Ectodermal cell (in vitro differentiated cells): ENCODE measurements around the gene POU2F1.

ENCODE experiments used
- H3K27ac ChIP-seq: 2 replicates; pipeline ENCODE4 v1.7.0; 2013; ENCODE audit warnings: mild to moderate bottlenecking, low read depth, low read length; ENCODE audit not compliant: insufficient read depth, poor library complexity, severe bottlenecking
- H3K27me3 ChIP-seq: 2 replicates; pipeline ENCODE4 v1.7.0; 2013; ENCODE audit warnings: mild to moderate bottlenecking, low read length; ENCODE audit not compliant: insufficient read depth, control insufficient read depth, poor library complexity, severe bottlenecking
- H3K36me3 ChIP-seq: one replicate; pipeline ENCODE4 v1.7.0; 2013; ENCODE audit warnings: low read length; ENCODE audit not compliant: control insufficient read depth, insufficient read depth
- H3K4me1 ChIP-seq: one replicate; pipeline ENCODE4 v1.7.0; 2013; ENCODE audit warnings: low read length; ENCODE audit not compliant: control insufficient read depth, insufficient read depth
- H3K4me3 ChIP-seq: 2 replicates; pipeline ENCODE4 v1.7.0; 2013; ENCODE audit warnings: low read depth, low read length, control low read depth; ENCODE audit not compliant: insufficient read depth
- H3K9me3 ChIP-seq: 2 replicates; pipeline ENCODE4 v1.7.0; 2013; ENCODE audit warnings: mild to moderate bottlenecking, low read length, moderate library complexity; ENCODE audit not compliant: control insufficient read depth
- WGBS, 2 experiments: methylation state at CpG; one replicate each; pipeline ENCODE4 v1.1.7; 2013; ENCODE audit warnings: missing lambda C conversion rate in 2 of 2; 5-methylcytosine and 5-hydroxymethylcytosine counted together

The POU2F1 gene

DNA sequence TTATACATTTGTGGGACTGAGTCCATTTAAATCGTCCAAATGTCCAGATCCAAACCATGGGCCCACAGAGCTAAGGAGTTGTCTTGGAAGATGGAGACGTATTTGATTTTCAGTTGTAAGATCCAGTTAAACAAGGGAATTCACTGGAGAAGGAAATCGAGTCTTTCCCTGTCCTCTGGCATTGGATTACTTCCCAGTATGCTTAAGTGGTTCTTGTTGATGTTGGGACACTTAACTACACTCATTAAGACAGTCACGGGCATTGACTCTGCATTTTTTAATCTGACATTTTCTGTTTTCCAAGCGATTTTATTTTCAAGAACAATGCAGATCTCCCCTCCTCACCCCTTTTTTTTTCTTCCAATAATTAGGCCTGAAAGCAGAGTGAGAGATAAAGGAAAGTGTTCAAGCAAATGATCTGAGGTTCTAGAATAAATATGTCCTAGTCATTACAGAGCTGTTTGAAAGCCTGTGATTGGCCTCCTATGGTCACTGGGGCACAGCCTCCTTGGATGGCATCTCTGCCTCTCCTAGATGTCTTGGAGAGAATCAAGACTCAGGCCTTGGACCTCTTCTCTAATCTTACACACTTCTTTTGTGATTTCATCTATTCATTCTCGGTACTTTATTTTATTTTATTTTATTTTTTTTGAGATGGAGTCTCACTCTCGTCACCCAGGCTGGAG lies 248.7 kb downstream of the POU2F1 start:
- peaks cover 49% of the 10 kb centered on the region for H3K4me1 ChIP-seq
- H3K27me3 ChIP-seq, result no peaks in the 10 kb centered on the region
- H3K36me3 ChIP-seq, result no peaks in the 10 kb centered on the region
- H3K9me3 ChIP-seq, result no peaks in the 10 kb centered on the region
- H3K27ac ChIP-seq, result no peak overlapping the region
- WGBS, 2 experiments, result 93 to 94% methylated on average over 6 to 7 of the region's 7 CpGs
- H3K4me3 ChIP-seq, result no peak overlapping the region

DNA sequence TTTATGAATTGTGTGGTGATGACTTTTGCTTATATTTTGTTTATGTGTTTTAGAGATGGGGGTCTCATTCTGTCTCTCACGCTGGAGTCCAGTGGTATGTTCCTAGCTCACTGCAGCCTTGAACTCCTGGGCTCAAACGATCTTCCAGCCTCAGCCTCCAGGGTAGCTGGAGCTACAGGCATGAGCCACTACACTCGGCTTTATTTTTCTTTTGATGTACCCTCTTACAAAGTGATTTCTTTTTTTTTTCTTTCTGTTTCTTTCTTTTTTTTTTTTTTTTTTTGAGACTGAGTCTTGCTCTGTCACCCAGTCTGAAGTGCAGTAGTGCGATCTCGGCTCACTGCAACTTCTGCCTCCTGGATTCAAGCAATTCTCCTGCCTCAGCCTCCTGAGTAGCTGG lies 250.9 kb downstream of the POU2F1 start:
- Histone ChIP-seq H3K36me3 (no peaks in the 10 kb centered on the region), H3K27ac (no peak overlapping the region), H3K4me1 (peaks cover 36% of the 10 kb centered on the region), H3K4me3 (no peak overlapping the region), H3K27me3 (no peaks in the 10 kb centered on the region), H3K9me3 (no peaks in the 10 kb centered on the region)
- WGBS, 2 experiments, result 83 to 94% methylated on average over 5 of the region's 5 CpGs

DNA sequence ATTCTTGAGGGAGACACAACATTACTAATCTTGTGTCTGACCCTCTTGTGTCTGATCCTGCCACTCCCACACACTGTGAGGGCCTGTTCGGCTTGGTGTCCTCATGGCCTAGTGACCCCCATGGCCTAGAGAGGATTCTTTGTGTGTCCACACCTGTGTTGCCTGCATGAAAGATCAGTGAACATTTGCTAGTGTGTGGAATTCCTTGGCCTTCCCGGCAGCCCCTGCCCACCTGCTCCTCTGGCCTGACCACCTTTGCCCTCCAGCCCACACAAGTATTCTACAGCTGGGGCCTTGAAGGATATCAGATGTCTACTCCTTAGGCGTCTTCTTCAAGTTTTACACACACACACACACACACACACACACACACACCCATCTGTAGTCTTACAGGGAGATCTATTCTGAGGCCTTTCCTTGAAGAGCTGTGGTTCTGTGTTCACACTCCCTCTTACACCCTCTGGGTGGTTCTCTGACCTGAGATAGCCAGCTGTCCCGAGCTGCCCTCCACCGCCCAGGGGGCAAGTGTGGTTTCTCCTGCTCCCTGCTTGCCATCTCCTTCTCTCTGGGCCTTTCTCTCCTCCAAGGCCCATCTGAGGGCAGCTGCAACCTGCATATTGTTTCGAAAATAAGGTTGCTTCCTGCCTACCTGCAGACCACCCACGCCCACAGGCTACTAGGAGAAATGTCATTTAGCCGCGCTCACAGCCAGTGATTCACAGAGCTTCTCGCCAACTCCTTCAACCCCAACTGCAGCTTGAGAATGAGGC lies 252.3 kb downstream of the POU2F1 start:
- H3K9me3 ChIP-seq, result no peaks in the 10 kb centered on the region
- H3K27me3 ChIP-seq, result no peaks in the 10 kb centered on the region
- no peak overlapping the region for H3K27ac ChIP-seq
- 87 to 88% methylated on average over 10 of the region's 10 CpGs for WGBS, 2 experiments
- H3K4me1 ChIP-seq, result peaks cover 29% of the 10 kb centered on the region
- H3K36me3 ChIP-seq, result no peaks in the 10 kb centered on the region
- H3K4me3 ChIP-seq, result no peak overlapping the region

DNA sequence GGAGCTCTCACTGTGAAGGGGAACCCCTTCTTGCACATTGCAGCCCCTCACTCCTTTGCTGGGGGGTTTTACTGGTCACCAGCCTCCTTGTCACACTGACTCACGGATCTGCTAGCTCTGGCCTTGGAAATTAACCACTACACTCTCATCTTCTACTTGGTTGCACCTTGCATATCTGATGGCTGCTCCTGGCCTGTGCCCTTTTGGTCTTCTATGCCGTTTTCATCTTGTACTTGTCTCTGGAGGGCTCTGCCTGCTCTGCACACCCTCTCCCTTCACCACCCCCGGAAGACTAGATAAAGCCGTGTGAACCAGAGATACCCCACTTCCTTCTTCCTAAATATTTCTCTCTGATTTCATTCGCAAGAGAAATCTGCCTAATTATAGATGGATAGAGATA lies 253.1 kb downstream of the POU2F1 start:
- no peak overlapping the region for H3K4me3 ChIP-seq
- H3K27me3 ChIP-seq, result no peaks in the 10 kb centered on the region
- H3K27ac ChIP-seq, result no peak overlapping the region
- H3K9me3 ChIP-seq, result no peaks in the 10 kb centered on the region
- H3K4me1 ChIP-seq, result peaks cover 27% of the 10 kb centered on the region
- WGBS, 2 experiments, result 84 to 85% methylated on average over 4 to 5 of the region's 5 CpGs
- no peaks in the 10 kb centered on the region for H3K36me3 ChIP-seq

DNA sequence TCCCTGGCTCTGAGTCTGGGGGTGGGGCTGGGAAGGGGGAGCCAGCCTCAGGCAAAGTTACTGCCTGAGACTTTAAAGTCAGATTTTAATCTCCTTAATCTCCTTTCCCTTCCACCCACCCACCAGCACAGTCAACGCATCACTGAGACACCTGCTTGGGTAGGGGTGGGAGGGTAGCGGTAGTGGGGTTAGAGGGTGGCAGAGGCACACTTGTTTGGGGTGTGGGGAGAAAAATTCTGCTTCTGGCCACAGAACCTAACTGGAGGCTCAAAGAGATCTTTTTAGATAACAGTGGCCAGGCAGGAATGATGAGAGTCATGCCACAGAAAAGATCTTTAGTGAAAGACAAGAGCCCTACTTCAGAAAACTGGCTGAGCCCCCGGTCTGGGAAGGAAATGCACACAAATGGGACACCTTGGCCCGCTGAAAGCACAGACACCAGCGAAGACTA lies 253.5 kb downstream of the POU2F1 start:
- Histone ChIP-seq H3K9me3 (no peaks in the 10 kb centered on the region), H3K36me3 (no peaks in the 10 kb centered on the region), H3K27ac (no peak overlapping the region), H3K4me1 (peaks cover 27% of the 10 kb centered on the region), H3K27me3 (no peaks in the 10 kb centered on the region), H3K4me3 (no peak overlapping the region)
- 70 to 96% methylated on average over 4 to 5 of the region's 5 CpGs for whole genome bisulfite sequencing, 2 experiments

DNA sequence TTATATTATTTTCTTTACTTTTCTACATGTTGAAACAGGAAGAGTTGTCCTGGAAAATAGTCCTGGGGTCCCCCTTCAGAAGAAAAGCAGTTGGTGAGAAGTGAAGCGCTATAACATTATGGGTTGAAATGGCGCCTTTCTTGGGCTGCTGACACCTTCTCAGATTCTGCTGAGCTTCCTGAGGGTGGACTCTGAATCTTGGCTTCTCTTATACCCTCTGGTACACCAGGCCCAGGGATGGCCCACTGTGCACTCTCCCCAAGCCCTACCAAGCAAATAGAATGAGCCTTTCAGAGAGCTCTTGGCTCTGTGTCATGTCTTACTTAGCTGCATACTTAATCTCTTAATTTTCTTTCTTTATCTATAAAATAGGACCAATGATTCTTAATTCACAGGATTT lies 255.4 kb downstream of the POU2F1 start:
- Histone ChIP-seq H3K27ac (no peak overlapping the region), H3K36me3 (no peaks in the 10 kb centered on the region), H3K4me1 (peaks cover 27% of the 10 kb centered on the region), H3K4me3 (no peak overlapping the region), H3K9me3 (no peaks in the 10 kb centered on the region), H3K27me3 (no peaks in the 10 kb centered on the region)
- WGBS, 2 experiments, result 99 to 100% methylated on average over 2 of the region's 2 CpGs
